Stimulated activated CD4-positive, alpha-beta T cell treated with anti-CD3 and anti-CD28 coated beads, Interleukin-1b, Interleukin-23, amount 100 ng/mL, for 48 hours (primary cell): ENCODE data around the gene MMP23B.
"Not testable (repeated sequence)": the region's sequence is repeated elsewhere in the genome, so short reads cannot be mapped to it uniquely, and the experiment has no call there.

Source experiments
- DNase-seq: peaks from one replicate; pipeline ENCODE4 v3.0.0-alpha.2; 2020

The MMP23B gene

GRCh38 chr1:1636621-1637478, 4.9 kb downstream of the MMP23B start:
- DNase-seq, result not testable (repeated sequence)

- not testable (repeated sequence) for DNase-seq
Observed at GRCh38 chr1:1637479-1637875, 5.5 kb downstream of the MMP23B start.

- DNase-seq, result not testable (repeated sequence)
Observed at GRCh38 chr1:1638528-1638927, 6.6 kb downstream of the MMP23B start.

GRCh38 chr1:1639368-1639767, 7.4 kb downstream of the MMP23B start:
- not testable (repeated sequence) for DNase-seq

- DNase-seq, result not testable (repeated sequence)
Observed at GRCh38 chr1:1640081-1640480, 8.1 kb downstream of the MMP23B start.

GRCh38 chr1:1640711-1641461, 8.9 kb downstream of the MMP23B start:
- not testable (repeated sequence) for DNase-seq

- not testable (repeated sequence) for DNase-seq
Observed at GRCh38 chr1:1646326-1646725, 14.4 kb downstream of the MMP23B start.

DNA sequence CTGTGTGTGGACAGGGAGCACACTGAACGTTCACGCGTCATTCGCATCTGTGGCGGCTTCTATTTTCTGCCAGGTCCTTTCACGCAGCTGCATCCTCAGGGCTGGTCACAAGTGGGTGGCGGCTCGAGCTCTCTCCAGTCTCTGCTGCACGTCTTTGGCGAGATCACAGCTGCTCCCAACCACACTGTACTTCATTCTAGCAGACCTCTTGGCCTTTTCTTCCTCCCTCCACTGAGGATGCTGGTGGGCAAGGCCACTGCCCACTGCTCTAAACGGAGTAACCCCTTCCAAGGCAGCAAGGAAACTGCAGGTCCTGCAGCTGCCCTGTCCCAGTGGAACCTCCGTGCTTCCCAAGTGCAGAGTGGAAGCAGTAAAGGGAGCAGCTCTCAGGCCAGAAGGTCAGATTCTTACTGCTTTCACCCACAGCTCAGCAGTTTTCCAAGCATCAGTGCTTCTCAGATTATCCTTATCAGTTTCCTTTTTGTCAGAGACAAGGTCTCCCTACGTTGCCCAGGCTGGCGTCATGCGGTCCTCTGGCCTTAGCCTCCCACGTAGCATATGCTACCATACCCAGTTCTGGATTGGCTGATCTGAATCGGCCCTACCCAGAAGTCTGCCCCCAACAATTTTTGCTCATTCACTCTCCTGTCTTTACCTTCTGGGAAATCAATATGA, 15.7 kb downstream of the MMP23B start:
- not testable (repeated sequence) for DNase-seq

GRCh38 chr1:1648265-1648664, 16.3 kb downstream of the MMP23B start:
- not testable (repeated sequence) for DNase-seq

GRCh38 chr1:1658583-1659549, 26.9 kb downstream of the MMP23B start, which contains the start of gene CDK11B:
Gene CDK11B, minus strand, starts transcription at chr1:1659004. Its CDS starts 1,519 bp downstream, at chr1:1657485.
- DNase-seq, result peak; percentile 99

DNA sequence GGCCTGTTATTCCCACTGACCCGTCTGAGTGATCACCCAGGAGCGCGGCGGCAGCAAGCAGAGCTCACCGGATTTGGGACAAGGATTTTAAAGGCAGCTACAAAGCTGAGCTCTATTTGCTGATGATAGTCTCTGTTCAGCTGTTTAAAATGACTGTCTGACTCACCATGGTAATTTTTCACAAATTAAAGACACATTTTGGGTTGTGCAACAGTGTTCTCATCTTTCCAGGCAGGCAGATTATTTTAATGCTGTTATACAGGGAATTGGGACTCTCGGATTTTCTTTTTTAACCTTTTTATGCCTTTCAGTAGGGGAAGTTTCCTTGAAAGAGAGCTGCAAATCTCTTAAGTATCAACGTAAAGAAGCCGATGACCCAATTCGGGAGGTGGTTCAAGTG, 30.4 kb downstream of the MMP23B start:
- DNase-seq, result not testable (repeated sequence)

GRCh38 chr1:1662830-1663560, 31.0 kb downstream of the MMP23B start:
- not testable (repeated sequence) for DNase-seq

DNA sequence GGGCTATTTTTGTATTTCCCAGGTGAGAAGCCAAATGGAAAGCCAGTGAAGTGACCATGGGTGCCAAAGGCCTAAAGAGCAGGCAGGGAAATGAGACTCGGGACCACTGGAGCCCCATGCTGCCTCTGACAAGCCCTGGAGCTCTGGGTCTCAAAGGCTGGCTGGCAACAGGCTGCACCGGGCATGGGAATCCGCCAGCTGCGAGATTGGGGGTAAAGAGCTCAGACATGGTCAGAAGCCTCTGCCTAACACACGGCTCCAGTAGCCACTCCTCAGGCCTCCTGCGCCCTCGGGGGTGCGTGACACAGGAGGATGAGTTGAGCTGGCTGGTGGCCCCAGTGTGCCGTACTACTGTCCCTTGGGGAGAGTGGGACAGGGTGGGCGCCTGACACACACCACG, 32.3 kb downstream of the MMP23B start:
- DNase-seq, result not testable (repeated sequence)

DNA sequence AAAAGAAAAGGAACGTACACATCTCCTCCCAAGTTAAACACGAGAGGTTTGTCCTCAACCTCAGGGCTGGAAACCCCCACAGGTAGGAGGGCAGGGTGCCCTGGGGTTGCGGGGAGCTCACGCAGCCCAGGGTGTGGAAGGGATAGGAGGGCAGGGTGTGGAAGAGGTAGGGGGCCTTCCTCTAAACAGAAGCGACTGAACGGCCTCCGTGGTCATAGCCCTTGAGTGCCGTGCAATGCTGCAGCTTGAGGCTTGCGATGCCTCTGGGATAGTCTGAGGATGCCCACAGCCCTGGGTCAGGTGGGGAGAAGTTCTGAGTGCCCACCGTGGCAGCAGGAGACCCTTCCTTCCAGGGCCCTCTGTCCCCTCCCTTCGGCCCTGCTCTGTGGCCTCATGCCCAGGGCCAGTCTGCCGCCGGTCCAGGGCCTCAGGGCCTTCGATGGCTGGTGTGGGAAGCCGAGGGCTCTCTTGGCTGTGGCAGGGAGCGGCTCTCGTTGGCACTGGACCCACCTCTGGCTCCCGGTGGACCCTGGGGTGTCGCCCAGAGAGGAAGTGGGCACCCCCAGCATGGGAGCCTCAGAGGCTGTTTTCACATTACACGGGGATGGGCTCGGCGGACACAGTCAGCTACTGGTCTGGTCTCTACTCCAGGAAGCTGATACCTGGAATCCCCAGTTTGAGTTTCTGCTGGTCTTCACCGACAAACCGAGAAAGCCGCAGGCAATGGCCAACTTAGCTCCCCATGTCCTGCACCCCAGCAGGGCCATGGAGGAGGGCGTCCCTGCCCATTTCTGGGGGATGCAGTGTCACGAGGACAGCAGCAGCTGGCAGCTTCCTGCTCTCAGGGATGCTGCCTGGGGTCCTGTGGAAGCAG, 33.2 kb downstream of the MMP23B start:
- no peak for DNase-seq

- peak; percentile 34 for DNase-seq
Observed at GRCh38 chr1:1665815-1666251, 33.9 kb downstream of the MMP23B start.

DNA sequence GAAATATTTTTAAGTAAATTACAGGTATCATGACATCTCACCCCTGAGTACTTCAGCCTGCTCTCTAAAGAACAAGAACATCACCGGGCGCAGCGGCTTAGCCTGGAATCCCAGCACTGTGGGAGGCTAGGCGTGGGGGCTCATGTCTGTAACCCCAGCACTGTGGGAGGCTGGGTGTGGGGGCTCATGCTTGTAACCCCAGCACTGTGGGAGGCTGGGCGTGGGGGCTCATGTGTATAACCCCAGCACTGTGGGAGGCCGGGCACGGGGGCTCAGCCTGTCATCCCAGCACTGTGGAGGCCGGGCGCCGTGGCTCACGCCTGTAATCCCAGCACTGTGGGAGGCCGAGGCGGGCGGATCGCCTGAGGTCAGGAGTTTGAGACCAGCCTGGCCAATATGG, 34.6 kb downstream of the MMP23B start:
- no peak for DNase-seq

GRCh38 chr1:1669468-1670440, 37.8 kb downstream of the MMP23B start:
- no peak for DNase-seq

- no peak for DNase-seq
Observed at GRCh38 chr1:1670866-1671265, 38.9 kb downstream of the MMP23B start.
